ENCODE results near the gene PLA2G6.

The PLA2G6 gene

DNA sequence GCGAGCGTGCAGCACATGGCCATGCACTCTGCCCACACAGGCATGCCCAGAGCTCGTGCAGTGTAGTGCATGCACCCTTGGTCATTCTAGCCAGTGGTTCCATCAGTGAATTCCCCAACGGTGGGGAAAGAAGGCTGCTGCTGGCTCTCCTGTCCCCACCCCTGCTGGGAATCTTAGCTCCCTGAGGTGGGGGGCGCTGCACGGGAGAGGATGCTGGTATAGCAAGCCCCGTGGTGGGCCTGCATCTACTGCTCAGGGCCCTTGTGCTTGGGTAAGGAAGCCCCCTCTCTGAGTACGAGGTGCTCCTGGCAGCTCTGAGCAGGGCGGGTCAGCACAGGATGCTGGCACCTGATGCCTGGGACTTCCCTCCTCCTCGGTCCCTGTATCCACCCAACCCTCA is 52.6 kb downstream of the PLA2G6 start:
- no peak for DNase-seq (ENCODE audit: low read depth, low spot score)
- CTCF ChIA-PET, result interaction anchor here (1.1 to 3.1 kb wide), 2 partner anchors 12 to 14 kb away, joined by 3 to 20 read pairs; no protein-coding TSS in a partner anchor
- TF ChIP-seq, protein P1, sequence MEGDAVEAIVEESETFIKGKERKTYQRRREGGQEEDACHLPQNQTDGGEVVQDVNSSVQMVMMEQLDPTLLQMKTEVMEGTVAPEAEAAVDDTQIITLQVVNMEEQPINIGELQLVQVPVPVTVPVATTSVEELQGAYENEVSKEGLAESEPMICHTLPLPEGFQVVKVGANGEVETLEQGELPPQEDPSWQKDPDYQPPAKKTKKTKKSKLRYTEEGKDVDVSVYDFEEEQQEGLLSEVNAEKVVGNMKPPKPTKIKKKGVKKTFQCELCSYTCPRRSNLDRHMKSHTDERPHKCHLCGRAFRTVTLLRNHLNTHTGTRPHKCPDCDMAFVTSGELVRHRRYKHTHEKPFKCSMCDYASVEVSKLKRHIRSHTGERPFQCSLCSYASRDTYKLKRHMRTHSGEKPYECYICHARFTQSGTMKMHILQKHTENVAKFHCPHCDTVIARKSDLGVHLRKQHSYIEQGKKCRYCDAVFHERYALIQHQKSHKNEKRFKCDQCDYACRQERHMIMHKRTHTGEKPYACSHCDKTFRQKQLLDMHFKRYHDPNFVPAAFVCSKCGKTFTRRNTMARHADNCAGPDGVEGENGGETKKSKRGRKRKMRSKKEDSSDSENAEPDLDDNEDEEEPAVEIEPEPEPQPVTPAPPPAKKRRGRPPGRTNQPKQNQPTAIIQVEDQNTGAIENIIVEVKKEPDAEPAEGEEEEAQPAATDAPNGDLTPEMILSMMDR (IDR thresholded peaks at IDR 0.05; ENCODE audit: insufficient read depth, low read length, missing control alignments), result no peak
- no peak overlapping the region for H3K4me3 ChIP-seq (ENCODE audit: low read depth, low read length)
- POLR2A ChIA-PET, result no interaction called here

DNA sequence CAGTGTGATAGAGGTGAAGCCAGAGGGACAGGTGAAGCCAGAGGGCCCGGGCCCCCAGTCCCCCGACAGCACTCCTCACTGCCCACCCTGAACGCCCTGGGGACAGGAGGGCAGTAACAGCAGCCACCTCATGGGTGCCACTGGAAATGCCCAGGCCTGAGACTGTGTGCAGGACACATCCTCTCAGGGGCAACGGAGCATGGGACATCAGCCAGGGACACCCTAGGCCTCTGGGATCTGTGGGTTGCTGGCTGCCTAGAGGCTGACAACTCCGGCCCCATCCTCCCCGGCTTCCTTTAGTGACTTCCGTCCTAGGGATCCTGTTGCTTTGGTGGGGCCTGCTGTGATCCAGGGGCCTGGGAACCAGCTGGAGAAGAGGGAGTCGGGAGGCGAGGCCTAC is 53.8 kb downstream of the PLA2G6 start:
- ChIA-PET CTCF (interaction anchor here (1.1 to 3.1 kb wide), 2 partner anchors 13 kb away, joined by 3 to 20 read pairs; no protein-coding TSS in a partner anchor), POLR2A (no interaction called here)
- TF ChIP-seq, protein P1 (IDR thresholded peaks at IDR 0.05; ENCODE audit: insufficient read depth, low read length, missing control alignments), result no peak

DNA sequence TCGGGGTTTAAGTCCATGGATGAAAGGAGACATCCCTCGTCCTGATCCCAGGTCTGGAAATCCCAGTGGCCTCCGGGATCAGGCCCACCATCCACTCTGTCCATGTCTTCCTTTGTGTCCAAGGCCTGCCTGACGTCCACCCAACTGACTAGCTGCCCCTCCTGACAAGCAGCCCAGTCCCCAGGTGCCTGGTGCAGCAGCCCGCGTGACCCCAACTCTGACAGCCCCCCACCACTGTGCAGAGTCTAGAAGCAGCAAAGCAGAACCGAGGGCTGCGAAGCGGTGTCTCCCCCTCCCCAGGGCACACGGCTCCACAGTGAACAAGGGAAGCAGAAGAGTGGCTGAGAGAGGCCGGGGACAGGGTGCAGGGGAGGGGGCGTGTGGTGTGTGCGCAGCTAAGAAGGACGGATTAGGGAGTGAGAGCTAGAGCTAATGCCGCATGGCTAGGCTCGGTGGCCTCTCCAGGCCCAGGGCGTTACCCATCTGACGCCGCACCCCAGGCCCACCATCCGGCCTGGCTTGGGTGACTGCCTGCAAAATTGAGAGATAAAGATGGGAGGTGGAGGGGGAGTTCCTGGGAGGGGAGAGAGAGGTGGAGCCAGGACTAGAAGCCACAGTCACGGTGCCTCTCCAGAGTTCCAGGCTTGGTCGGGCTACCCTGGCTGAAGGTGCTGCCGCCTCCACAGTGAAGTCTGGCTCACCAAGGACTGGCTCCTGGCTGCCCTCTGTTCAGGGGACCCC is 54.5 kb downstream of the PLA2G6 start:
- TF ChIP-seq, protein P1 (IDR thresholded peaks at IDR 0.05; ENCODE audit: insufficient read depth, low read length, missing control alignments), result no peak
- POLR2A ChIA-PET, result no interaction called here
- CTCF ChIA-PET, result interaction anchor here (3.1 kb wide), 1 partner anchor 12 kb away, joined by 20 read pairs; no protein-coding TSS in a partner anchor
- DNase-seq (ENCODE audit: low read depth, low spot score), result no peak
- no peak overlapping the region for H3K4me3 ChIP-seq (ENCODE audit: low read depth, low read length)

More for the DNA sequence above, 53.8 kb downstream of the PLA2G6 start:
- H3K4me3 ChIP-seq (ENCODE audit: low read depth, low read length), result no peak overlapping the region
- DNase-seq (ENCODE audit: low read depth, low spot score), result no peak

DNA sequence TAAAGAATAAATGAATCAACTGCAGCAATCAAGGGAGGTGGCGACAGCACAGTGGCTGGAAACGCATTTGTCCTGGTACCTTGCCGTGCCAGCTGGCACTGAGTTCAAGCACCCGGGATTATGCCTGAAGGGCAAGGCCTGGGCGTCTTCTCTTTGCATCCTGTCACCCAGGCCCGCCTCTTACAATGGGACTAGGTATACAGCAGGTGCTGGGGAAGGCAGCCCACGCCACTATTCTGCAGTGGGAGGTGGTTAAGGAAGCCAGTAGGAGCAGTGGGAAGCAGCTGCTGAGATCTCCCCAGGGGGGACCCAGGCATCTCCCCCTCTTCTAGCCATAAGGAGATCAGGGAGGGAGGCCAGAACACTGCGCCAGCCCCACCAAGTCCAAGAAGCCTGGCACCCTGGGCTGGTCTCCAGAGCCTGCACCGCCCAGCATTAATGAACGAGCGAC is 55.9 kb downstream of the PLA2G6 start:
- CTCF ChIA-PET, result interaction anchor here (1.4 to 5.8 kb wide), 2 partner anchors 10 to 13 kb away, joined by 4 to 45 read pairs; no protein-coding TSS in a partner anchor

DNA sequence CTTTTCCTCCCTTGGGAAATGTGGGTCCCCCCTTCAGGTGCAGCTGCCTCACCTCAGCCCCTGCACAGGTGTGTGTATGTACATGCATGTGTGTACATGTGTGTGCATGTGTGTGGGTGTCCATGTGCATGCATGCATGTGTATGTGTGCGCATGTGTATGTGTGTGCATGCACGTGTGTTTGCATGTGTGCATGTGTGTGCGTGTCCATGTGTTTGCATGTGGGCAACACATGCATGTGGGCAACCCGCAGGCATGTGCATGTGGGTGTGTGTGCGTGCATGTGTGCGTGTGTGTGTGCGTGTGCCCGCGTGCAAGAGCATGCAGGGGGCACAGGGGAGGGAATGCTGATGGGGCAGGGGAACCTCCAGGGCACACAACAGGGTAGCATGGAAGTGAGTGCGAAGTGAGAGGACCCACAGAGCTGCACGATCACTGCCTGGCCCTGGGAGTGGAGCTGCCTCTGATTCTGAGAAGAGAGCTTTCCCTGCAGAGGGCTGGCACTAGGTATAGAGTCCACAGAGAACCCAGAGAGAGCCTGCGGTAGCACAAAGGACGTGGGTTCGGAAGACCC is 56.5 kb downstream of the PLA2G6 start:
- ChIA-PET CTCF (interaction anchor here (0.9 to 5.8 kb wide), 3 partner anchors 9 to 12 kb away, joined by 3 to 45 read pairs (median 4); no protein-coding TSS in a partner anchor), POLR2A (interaction anchor here (1.2 kb wide), 1 partner anchor 163 kb away, joined by 3 read pairs; no protein-coding TSS in a partner anchor)
- TF ChIP-seq, protein P1 (IDR thresholded peaks at IDR 0.05; ENCODE audit: insufficient read depth, low read length, missing control alignments), result no peak
- no peak overlapping the region for H3K4me3 ChIP-seq (ENCODE audit: low read depth, low read length)
- DNase-seq (ENCODE audit: low read depth, low spot score), result no peak

More for the DNA sequence above, 55.9 kb downstream of the PLA2G6 start:
- POLR2A ChIA-PET, result no interaction called here
- TF ChIP-seq, protein P1 (IDR thresholded peaks at IDR 0.05; ENCODE audit: insufficient read depth, low read length, missing control alignments), result no peak
- DNase-seq (ENCODE audit: low read depth, low spot score), result no peak
- no peak overlapping the region for H3K4me3 ChIP-seq (ENCODE audit: low read depth, low read length)
